Non-pigmented ciliary epithelial cell (primary cell): Measurements from ENCODE around the gene TRAF3IP1.
A peak's percentile ranks its signal among the peaks of the same experiment; 100 is the strongest.

Experiments used
- DNase-seq: peaks from one replicate; pipeline ENCODE4 v3.0.0-alpha.2; 2010; ENCODE audit warnings: low read depth

The TRAF3IP1 gene

GRCh38 chr2:238287737-238288649 is 32.3 kb upstream of the TRAF3IP1 start, which contains the start of gene PER2:
TSS of gene PER2 (minus strand) at chr2:238288610. CDS start at chr2:238277936, 10,674 bp downstream.
- DNase-seq, result peak; percentile 54

- peak; percentile 90 for DNase-seq
Observed at GRCh38 chr2:238288650-238289573, 31.4 kb upstream of the TRAF3IP1 start.

GRCh38 chr2:238289574-238289973 is 30.7 kb upstream of the TRAF3IP1 start:
- DNase-seq, result no peak

- no peak for DNase-seq
Observed at GRCh38 chr2:238290091-238290509, 30.2 kb upstream of the TRAF3IP1 start.

GRCh38 chr2:238290715-238291549 is 29.4 kb upstream of the TRAF3IP1 start:
- DNase-seq, result no peak

GRCh38 chr2:238291550-238292281 is 28.6 kb upstream of the TRAF3IP1 start:
- no peak for DNase-seq

- DNase-seq, result no peak
Observed at GRCh38 chr2:238294046-238294392, 26.3 kb upstream of the TRAF3IP1 start.

- no peak for DNase-seq
Observed at GRCh38 chr2:238294393-238295143, 25.8 kb upstream of the TRAF3IP1 start.

GRCh38 chr2:238295144-238296112 is 24.9 kb upstream of the TRAF3IP1 start:
- DNase-seq, result no peak

- DNase-seq, result no peak
Observed at GRCh38 chr2:238296638-238297457, 23.5 kb upstream of the TRAF3IP1 start.

- DNase-seq, result no peak
Observed at GRCh38 chr2:238299803-238300202, 20.5 kb upstream of the TRAF3IP1 start.

- DNase-seq, result no peak
Observed at GRCh38 chr2:238302087-238302486, 18.2 kb upstream of the TRAF3IP1 start.

- no peak for DNase-seq
Observed at GRCh38 chr2:238302751-238303150, 17.6 kb upstream of the TRAF3IP1 start.

GRCh38 chr2:238304116-238304515 is 16.2 kb upstream of the TRAF3IP1 start:
- DNase-seq, result no peak

GRCh38 chr2:238305092-238305862 is 15.0 kb upstream of the TRAF3IP1 start:
- DNase-seq, result no peak

- DNase-seq, result no peak
Observed at GRCh38 chr2:238305965-238306671, 14.2 kb upstream of the TRAF3IP1 start.

GRCh38 chr2:238306672-238306998 is 13.7 kb upstream of the TRAF3IP1 start:
- DNase-seq, result no peak
